Chondrocyte (in vitro differentiated cells): ENCODE data around the gene BAX. TPM values are rescaled to one million over a fixed set of nuclear protein-coding genes. Genes with fewer than 3 reads are reported as not detected.

ENCODE experiments used
- DNase-seq: peaks from one replicate; pipeline ENCODE4 v3.0.0; 2021; ENCODE audit warnings: mixed read lengths, low spot score
- H3K27ac Mint-ChIP-seq: one replicate; pipeline ENCODE4 v1.8.0; 2021; ENCODE audit warnings: mild to moderate bottlenecking, moderate library complexity, mixed read lengths; ENCODE audit not compliant: unreplicated experiment
- H3K27me3 Mint-ChIP-seq: 2 replicates; pipeline ENCODE4 v1.8.0; 2021; ENCODE audit warnings: low read depth, mixed read lengths
- H3K36me3 Mint-ChIP-seq: 2 replicates; pipeline ENCODE4 v1.8.0; 2021; ENCODE audit warnings: low read depth, mixed read lengths
- H3K4me1 Mint-ChIP-seq: 2 replicates; pipeline ENCODE4 v1.8.0; 2021; ENCODE audit warnings: low read depth, mild to moderate bottlenecking, mixed read lengths
- H3K4me3 Mint-ChIP-seq: one replicate; pipeline ENCODE4 v1.8.0; 2021; ENCODE audit warnings: mild to moderate bottlenecking, moderate library complexity, mixed read lengths; ENCODE audit not compliant: unreplicated experiment
- H3K9me3 Mint-ChIP-seq: 2 replicates; pipeline ENCODE4 v1.8.0; 2021; ENCODE audit warnings: low read depth, mixed read lengths
- CTCF ChIP-seq: fragments of 200-600 bp; sonication (generic); IDR thresholded peaks from 2 replicates; pipeline ENCODE4 v1.5.0; 2021; ENCODE audit warnings: antibody characterized with exemption, mild to moderate bottlenecking, moderate library complexity
- total RNA-seq: library from RNA; stranded (reverse); gene quantifications from 3 replicates; pipeline ENCODE4 v1.2.1, GENCODE V29; 2021

Gene BAX
- total RNA-seq, 1 donor from 2014 or later, result 161 TPM

- Mint-ChIP-seq H3K4me1 (no peaks in the 10 kb centered on the region), H3K4me3 (no peak overlapping the region), H3K36me3 (peaks cover 35% of the 10 kb centered on the region), H3K9me3 (no peaks in the 10 kb centered on the region), H3K27me3 (no peaks in the 10 kb centered on the region), H3K27ac (no peak overlapping the region)
- DNase-seq, result no peak
- TF ChIP-seq CTCF, result no peak
Measured at GRCh38 chr19:48910803-48911202, 43.9 kb upstream of the BAX start.

- peak overlapping the region; percentile 63 for H3K27ac Mint-ChIP-seq
- no peaks in the 10 kb centered on the region for H3K27me3 Mint-ChIP-seq
- no peaks in the 10 kb centered on the region for H3K4me1 Mint-ChIP-seq
Measured at GRCh38 chr19:48913114-48913889, 41.4 kb upstream of the BAX start.

GRCh38 chr19:48914181-48914580, 40.5 kb upstream of the BAX start:
- no peak for TF ChIP-seq CTCF
- DNase-seq, result no peak
- Mint-ChIP-seq H3K27ac (no peak overlapping the region), H3K36me3 (peaks cover 40% of the 10 kb centered on the region), H3K9me3 (no peaks in the 10 kb centered on the region), H3K4me1 (no peaks in the 10 kb centered on the region), H3K4me3 (no peak overlapping the region), H3K27me3 (no peaks in the 10 kb centered on the region)

More at GRCh38 chr19:48913114-48913889, 41.4 kb upstream of the BAX start:
- H3K36me3 Mint-ChIP-seq, result peaks cover 33% of the 10 kb centered on the region
- no peak overlapping the region for H3K4me3 Mint-ChIP-seq
- TF ChIP-seq CTCF, result no peak
- H3K9me3 Mint-ChIP-seq, result no peaks in the 10 kb centered on the region
- DNase-seq, result no peak

GRCh38 chr19:48915757-48916156, 38.9 kb upstream of the BAX start:
- Mint-ChIP-seq H3K9me3 (no peaks in the 10 kb centered on the region), H3K4me1 (no peaks in the 10 kb centered on the region), H3K27ac (no peak overlapping the region), H3K4me3 (no peak overlapping the region), H3K27me3 (no peaks in the 10 kb centered on the region), H3K36me3 (peaks cover 36% of the 10 kb centered on the region)
- DNase-seq, result no peak
- TF ChIP-seq CTCF, result no peak

- Mint-ChIP-seq H3K4me1 (no peaks in the 10 kb centered on the region), H3K27ac (no peak overlapping the region), H3K36me3 (peaks cover 33% of the 10 kb centered on the region), H3K4me3 (no peak overlapping the region), H3K9me3 (no peaks in the 10 kb centered on the region), H3K27me3 (no peaks in the 10 kb centered on the region)
- no peak for DNase-seq
- no peak for TF ChIP-seq CTCF
Measured at GRCh38 chr19:48918071-48918470, 36.6 kb upstream of the BAX start.
